Karpas-422 (cell line): ENCODE measurements around the gene PCDHGA5. TPM values are rescaled to one million over a fixed set of nuclear protein-coding genes. Genes with fewer than 3 reads are reported as not detected.
"Not testable (repeated sequence)": the region's sequence is repeated elsewhere in the genome, so short reads cannot be mapped to it uniquely, and the experiment has no call there.

Experiments used
- DNase-seq: peaks from one replicate; pipeline ENCODE4 v3.0.0-alpha.2; 2015
- H2AFZ ChIP-seq: fragments of 200-600 bp; sonication (generic); 2 replicates; pipeline ENCODE4 v1.6.1; 2014; ENCODE audit warnings: antibody characterized with exemption, low read length, mixed read lengths
- H3K27ac ChIP-seq: fragments of 200-600 bp; sonication (generic); 2 replicates; pipeline ENCODE4 v1.5.1; 2014; ENCODE audit warnings: mild to moderate bottlenecking, low read length, moderate library complexity
- H3K27me3 ChIP-seq: fragments of 200-600 bp; sonication (generic); 2 replicates; pipeline ENCODE4 v1.6.1; 2014; ENCODE audit warnings: low read length, mixed read lengths
- H3K36me3 ChIP-seq: fragments of 200-600 bp; sonication (generic); 2 replicates; pipeline ENCODE4 v1.6.1; 2014; ENCODE audit warnings: low read length, mixed read lengths; ENCODE audit not compliant: insufficient read depth
- H3K4me1 ChIP-seq: fragments of 200-600 bp; sonication (generic); 2 replicates; pipeline ENCODE4 v1.6.1; 2014; ENCODE audit warnings: mild to moderate bottlenecking, low read length, mixed read lengths
- H3K4me2 ChIP-seq: fragments of 200-600 bp; sonication (generic); 2 replicates; pipeline ENCODE4 v1.6.1; 2014; ENCODE audit warnings: low read length, low read depth, mild to moderate bottlenecking; ENCODE audit not compliant: poor library complexity, severe bottlenecking
- H3K4me3 ChIP-seq: fragments of 200-600 bp; sonication (generic); 2 replicates; pipeline ENCODE4 v1.5.1; 2014; ENCODE audit warnings: mild to moderate bottlenecking, antibody characterized with exemption, low read length, mixed read lengths
- H3K79me2 ChIP-seq: fragments of 200-600 bp; sonication (generic); 2 replicates; pipeline ENCODE4 v1.6.1; 2014; ENCODE audit warnings: mild to moderate bottlenecking, low read length, mixed read lengths
- H3K9ac ChIP-seq: fragments of 200-600 bp; sonication (generic); 2 replicates; pipeline ENCODE4 v1.6.0; 2014; ENCODE audit warnings: low read length
- H3K9me2 ChIP-seq: fragments of 200-600 bp; sonication (generic), shearing (Covaris generic); replicated peaks from 2 replicates; pipeline ENCODE4 v1.6.0; 2014; ENCODE audit warnings: mild to moderate bottlenecking, low read length, moderate library complexity; ENCODE audit not compliant: insufficient read depth
- H3K9me3 ChIP-seq: fragments of 300-700, 200-600 bp; sonication (generic); 2 replicates; pipeline ENCODE4 v1.6.1; 2014; ENCODE audit warnings: low read length, mixed read lengths
- H4K20me1 ChIP-seq: fragments of 200-600 bp; sonication (generic); 2 replicates; pipeline ENCODE4 v1.6.1; 2014; ENCODE audit warnings: mild to moderate bottlenecking, antibody characterized with exemption, low read length, low read depth; ENCODE audit not compliant: insufficient read depth
- total RNA-seq: library from RNA; depleted of rRNA; stranded (reverse); fragments of >200 nt; shearing (Covaris generic); gene quantifications from 2 replicates; pipeline ENCODE4 v1.2.3, GENCODE V29; 2014; ENCODE audit warnings: low replicate concordance

Gene PCDHGA5
- total RNA-seq, 1 experiment from 2014 or later = 8.8 TPM

DNA sequence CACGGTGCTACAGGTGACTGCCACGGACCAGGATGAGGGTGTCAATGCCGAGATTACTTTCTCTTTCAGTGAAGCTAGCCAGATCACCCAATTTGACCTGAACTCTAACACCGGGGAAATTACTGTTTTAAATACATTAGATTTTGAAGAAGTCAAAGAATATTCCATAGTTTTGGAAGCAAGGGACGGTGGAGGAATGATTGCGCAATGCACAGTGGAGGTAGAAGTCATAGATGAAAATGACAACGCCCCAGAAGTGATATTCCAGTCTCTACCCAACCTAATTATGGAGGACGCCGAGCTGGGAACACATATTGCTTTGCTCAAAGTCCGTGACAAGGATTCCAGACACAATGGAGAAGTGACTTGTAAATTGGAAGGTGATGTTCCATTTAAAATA, 24.7 kb downstream of the PCDHGA5 start:
- Histone ChIP-seq H3K4me3 (no peak overlapping the region), H3K4me1 (no peaks in the 10 kb centered on the region), H3K79me2 (peaks cover 9% of the 10 kb centered on the region; the same call in 1 of the 2 replicates), H3K27me3 (no peaks in the 10 kb centered on the region), H3K4me2 (no peak overlapping the region), H3K9me2 (no peaks in the 10 kb centered on the region), H4K20me1 (no peaks in the 10 kb centered on the region), H2AFZ (no peak overlapping the region), H3K9ac (no peak overlapping the region), H3K36me3 (peaks cover 41% of the 10 kb centered on the region), H3K9me3 (peaks cover 24% of the 10 kb centered on the region), H3K27ac (no peak overlapping the region)
- no peak for DNase-seq

DNA sequence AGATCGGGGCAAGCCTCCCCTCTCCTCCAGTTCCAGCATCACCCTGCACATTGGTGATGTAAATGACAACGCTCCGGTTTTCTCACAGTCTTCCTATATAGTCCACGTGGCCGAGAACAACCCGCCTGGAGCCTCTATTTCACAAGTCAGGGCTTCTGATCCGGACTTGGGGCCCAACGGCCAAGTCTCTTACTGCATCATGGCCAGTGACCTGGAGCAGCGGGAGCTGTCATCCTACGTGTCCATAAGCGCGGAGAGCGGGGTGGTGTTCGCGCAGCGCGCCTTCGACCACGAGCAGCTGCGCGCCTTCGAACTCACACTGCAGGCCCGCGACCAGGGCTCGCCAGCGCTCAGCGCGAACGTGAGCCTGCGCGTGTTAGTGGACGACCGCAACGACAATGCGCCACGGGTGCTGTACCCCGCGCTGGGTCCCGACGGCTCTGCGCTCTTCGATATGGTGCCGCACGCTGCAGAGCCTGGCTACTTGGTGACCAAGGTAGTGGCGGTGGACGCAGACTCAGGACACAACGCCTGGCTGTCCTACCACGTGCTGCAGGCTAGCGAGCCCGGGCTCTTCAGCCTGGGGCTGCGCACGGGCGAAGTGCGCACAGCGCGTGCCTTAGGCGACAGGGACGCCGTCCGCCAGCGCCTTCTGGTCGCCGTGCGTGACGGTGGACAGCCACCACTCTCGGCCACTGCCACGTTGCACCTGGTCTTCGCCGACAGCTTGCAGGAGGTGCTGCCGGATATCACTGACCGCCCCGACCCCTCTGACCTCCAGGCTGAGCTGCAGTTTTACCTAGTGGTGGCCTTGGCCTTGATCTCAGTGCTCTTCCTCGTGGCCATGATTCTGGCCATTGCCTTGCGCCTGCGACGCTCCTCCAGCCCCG, 25.4 kb downstream of the PCDHGA5 start:
- Histone ChIP-seq H3K4me3 (no peak overlapping the region), H3K4me2 (no peak overlapping the region), H3K9ac (no peak overlapping the region), H4K20me1 (no peaks in the 10 kb centered on the region), H3K27ac (no peak overlapping the region), H3K27me3 (no peaks in the 10 kb centered on the region), H3K79me2 (peaks cover 8% of the 10 kb centered on the region; the same call in 1 of the 2 replicates), H3K4me1 (no peaks in the 10 kb centered on the region), H2AFZ (no peak overlapping the region), H3K9me3 (peaks cover 23% of the 10 kb centered on the region), H3K9me2 (no peaks in the 10 kb centered on the region), H3K36me3 (peaks cover 40% of the 10 kb centered on the region)
- no peak for DNase-seq

DNA sequence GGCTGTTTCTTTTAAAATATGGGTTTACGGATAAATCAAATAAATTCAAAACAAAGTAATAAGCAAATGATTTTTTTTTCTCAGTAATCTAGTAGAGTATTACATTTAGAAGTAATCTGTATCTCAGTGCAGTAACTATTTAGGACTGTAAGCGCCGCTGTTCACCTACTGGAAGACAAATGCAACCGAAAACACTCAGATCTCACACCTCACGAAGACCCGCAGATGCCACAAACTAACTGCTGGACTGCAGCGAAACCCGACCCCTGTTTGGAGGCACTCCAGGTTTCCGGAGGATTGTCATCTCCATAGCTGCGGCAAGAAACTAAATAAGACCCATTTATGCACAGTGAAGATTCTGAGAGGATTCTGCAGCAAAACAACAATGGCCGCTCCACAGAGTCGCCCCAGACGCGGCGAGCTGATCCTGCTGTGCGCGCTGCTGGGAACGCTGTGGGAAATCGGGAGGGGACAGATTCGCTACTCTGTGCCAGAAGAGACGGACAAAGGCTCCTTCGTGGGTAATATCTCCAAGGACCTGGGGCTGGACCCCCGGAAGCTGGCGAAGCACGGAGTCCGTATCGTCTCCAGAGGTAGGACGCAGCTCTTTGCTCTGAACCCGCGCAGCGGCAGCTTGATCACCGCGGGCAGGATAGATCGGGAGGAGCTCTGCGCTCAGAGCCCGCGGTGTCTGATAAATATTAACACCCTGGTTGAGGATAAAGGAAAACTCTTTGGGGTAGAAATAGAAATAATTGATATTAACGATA, 28.7 kb downstream of the PCDHGA5 start, which contains the start of gene PCDHGA8:
PCDHGA8 (plus strand) TSS at position 205 of the 770 bp plus-strand sequence; CDS start at position 386, 181 bp downstream.
- peaks cover 19% of the 10 kb centered on the region for H3K9me3 ChIP-seq
- H2AFZ ChIP-seq = no peak within 1 kb of the TSS
- H3K9ac ChIP-seq = no peak within 1 kb of the TSS
- H3K4me1 ChIP-seq = no peaks in the 10 kb centered on the region
- H3K79me2 ChIP-seq = no peaks in the 10 kb centered on the region
- DNase-seq = no peak
- peaks cover 27% of the 10 kb centered on the region; the same call in 1 of the 2 replicates for H3K36me3 ChIP-seq
- no peaks in the 10 kb centered on the region for H4K20me1 ChIP-seq
- no peak within 1 kb of the TSS for H3K4me3 ChIP-seq
- no peaks in the 10 kb centered on the region for H3K27me3 ChIP-seq
- H3K9me2 ChIP-seq = no peaks in the 10 kb centered on the region
- no peak within 1 kb of the TSS for H3K27ac ChIP-seq
- no peak within 1 kb of the TSS for H3K4me2 ChIP-seq

DNA sequence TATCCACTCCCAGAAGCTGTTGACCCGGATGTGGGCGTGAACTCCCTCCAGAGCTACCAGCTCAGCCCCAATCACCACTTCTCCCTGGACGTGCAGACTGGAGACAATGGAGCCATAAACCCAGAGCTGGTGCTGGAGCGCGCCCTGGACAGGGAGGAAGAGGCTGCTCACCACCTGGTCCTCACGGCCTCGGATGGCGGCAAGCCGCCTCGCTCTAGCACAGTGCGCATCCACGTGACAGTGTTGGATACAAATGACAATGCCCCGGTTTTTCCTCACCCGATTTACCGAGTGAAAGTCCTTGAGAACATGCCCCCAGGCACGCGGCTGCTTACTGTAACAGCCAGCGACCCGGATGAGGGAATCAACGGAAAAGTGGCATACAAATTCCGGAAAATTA, 29.3 kb downstream of the PCDHGA5 start:
- Histone ChIP-seq H3K9me3 (peaks cover 19% of the 10 kb centered on the region), H3K79me2 (no peaks in the 10 kb centered on the region), H4K20me1 (no peaks in the 10 kb centered on the region), H3K36me3 (peaks cover 27% of the 10 kb centered on the region; the same call in 1 of the 2 replicates), H3K4me1 (no peaks in the 10 kb centered on the region), H3K27ac (no peak overlapping the region), H3K9me2 (no peaks in the 10 kb centered on the region), H2AFZ (no peak overlapping the region), H3K27me3 (no peaks in the 10 kb centered on the region), H3K4me2 (no peak overlapping the region), H3K9ac (no peak overlapping the region), H3K4me3 (no peak overlapping the region)
- no peak for DNase-seq

DNA sequence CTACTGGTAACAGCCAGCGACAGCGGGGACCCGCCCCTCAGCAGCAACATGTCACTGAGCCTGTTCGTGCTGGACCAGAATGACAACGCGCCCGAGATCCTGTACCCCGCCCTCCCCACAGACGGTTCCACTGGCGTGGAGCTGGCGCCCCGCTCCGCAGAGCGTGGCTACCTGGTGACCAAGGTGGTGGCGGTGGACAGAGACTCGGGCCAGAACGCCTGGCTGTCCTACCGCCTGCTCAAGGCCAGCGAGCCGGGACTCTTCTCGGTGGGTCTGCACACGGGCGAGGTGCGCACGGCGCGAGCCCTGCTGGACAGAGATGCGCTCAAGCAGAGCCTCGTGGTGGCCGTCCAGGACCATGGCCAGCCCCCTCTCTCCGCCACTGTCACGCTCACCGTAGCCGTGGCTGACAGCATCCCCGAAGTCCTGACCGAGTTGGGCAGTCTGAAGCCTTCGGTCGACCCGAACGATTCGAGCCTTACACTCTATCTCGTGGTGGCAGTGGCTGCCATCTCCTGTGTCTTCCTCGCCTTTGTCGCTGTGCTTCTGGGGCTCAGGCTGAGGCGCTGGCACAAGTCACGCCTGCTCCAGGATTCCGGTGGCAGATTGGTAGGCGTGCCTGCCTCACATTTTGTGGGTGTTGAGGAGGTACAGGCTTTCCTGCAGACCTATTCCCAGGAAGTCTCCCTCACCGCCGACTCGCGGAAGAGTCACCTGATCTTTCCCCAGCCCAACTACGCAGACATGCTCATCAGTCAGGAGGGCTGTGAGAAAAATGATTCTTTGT, 30.6 kb downstream of the PCDHGA5 start:
- DNase-seq, H3K4me3 ChIP-seq, H3K4me2 ChIP-seq, H3K9ac ChIP-seq, H3K27me3 ChIP-seq, H3K27ac ChIP-seq, H4K20me1 ChIP-seq, H3K9me2 ChIP-seq, H2AFZ ChIP-seq, H3K4me1 ChIP-seq, H3K79me2 ChIP-seq: not testable (repeated sequence)
- Histone ChIP-seq H3K36me3 (peaks cover 37% of the 10 kb centered on the region), H3K9me3 (peaks cover 23% of the 10 kb centered on the region)

DNA sequence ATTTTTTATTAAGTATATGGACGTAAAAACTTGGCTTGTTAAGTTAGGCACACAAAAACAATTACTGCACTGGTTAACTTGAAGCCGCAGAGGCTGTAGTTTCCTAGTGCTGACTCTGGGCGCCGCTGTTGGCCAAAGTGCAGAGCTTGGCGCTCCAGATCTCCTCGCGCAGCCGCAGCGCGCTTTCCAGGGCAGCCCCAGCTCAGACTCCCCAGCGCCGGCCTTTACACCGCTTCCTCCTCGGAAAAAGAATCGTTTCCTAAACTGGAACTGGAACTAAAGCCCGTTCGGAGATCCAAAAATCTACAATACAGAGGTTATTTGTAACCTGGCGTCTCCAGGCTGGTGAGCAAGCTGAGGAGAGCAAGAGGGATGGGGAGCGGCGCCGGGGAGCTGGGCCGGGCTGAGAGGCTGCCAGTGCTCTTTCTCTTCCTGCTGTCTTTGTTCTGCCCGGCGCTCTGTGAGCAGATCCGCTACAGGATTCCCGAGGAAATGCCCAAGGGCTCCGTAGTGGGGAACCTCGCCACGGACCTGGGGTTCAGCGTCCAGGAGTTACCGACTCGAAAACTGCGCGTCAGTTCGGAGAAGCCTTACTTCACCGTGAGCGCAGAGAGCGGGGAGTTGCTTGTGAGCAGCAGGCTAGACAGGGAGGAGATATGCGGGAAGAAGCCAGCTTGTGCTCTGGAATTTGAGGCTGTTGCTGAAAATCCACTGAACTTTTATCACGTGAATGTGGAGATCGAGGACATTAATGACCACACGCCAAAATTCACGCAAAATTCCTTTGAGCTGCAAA, 34.0 kb downstream of the PCDHGA5 start, which contains the start of gene PCDHGB5:
PCDHGB5 (plus strand) TSS at position 192 of the 796 bp plus-strand sequence; CDS start at position 373, 181 bp downstream.
- H3K9ac ChIP-seq = peak within 1 kb of the TSS; percentile 49
- not testable (repeated sequence) for H3K9me2 ChIP-seq, H4K20me1 ChIP-seq, H2AFZ ChIP-seq, H3K4me1 ChIP-seq, H3K27ac ChIP-seq, H3K27me3 ChIP-seq
- H3K9me3 ChIP-seq = peaks cover 21% of the 10 kb centered on the region
- peaks cover 22% of the 10 kb centered on the region for H3K79me2 ChIP-seq
- peak; percentile 78 for DNase-seq
- peaks cover 29% of the 10 kb centered on the region for H3K36me3 ChIP-seq
- H3K4me2 ChIP-seq = peak within 1 kb of the TSS; percentile 17
- peak within 1 kb of the TSS; percentile 51; the same call in 1 of the 2 replicates for H3K4me3 ChIP-seq

DNA sequence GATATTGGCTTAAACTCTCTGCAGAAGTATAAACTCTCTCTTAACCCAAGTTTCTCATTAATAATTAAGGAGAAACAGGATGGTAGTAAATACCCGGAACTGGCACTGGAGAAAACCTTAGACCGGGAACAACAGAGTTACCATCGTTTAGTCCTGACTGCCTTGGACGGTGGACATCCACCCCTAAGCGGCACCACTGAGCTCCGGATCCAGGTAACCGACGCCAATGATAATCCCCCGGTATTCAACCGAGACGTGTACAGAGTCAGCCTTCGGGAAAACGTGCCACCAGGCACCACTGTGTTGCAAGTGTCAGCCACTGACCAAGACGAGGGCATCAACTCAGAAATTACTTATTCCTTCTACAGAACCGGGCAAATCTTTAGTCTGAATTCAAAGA, 34.6 kb downstream of the PCDHGA5 start:
- Histone ChIP-seq H3K9me2 (no peaks in the 10 kb centered on the region), H3K4me3 (peak overlapping the region; percentile 15; the same call in 1 of the 2 replicates), H3K27me3 (no peaks in the 10 kb centered on the region), H3K9ac (no peak overlapping the region), H3K9me3 (peaks cover 17% of the 10 kb centered on the region), H3K79me2 (peaks cover 22% of the 10 kb centered on the region), H3K27ac (no peak overlapping the region), H3K36me3 (peaks cover 29% of the 10 kb centered on the region), H3K4me2 (no peak overlapping the region), H3K4me1 (no peaks in the 10 kb centered on the region), H4K20me1 (no peaks in the 10 kb centered on the region), H2AFZ (no peak overlapping the region)
- DNase-seq = no peak
